ENCODE results near the gene IGHMBP2. TPM values are rescaled to one million over a fixed set of nuclear protein-coding genes. Genes with fewer than 3 reads are reported as not detected.
A peak's percentile ranks its signal among the peaks of the same experiment; 100 is the strongest.

Gene IGHMBP2
- total RNA-seq, 2 experiments from 2014 or later, result 17.5 to 18.5 TPM

DNA sequence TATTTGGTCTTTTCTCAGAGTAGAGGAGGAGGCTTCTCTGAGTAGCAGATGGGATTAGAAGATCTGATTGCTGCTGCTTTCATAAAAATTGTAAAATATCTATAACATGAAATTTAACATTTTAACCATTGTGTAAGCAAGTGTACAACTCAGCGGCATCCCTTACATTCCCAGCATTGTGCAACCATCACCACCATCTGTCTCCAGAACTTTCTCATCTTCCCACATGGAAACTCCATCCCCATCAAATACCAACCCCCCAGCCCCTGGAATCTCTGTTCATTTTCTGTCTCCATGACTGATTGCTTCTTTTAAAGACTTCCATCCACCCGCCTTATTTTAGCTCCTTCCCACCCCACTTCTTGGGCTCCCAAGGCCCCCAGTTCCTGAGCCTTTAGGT, 44.8 kb downstream of the IGHMBP2 start:
- ChIA-PET POLR2A (no interaction called here), CTCF (no interaction called here)
- Mint-ChIP-seq H3K4me3 (no peak overlapping the region), H3K4me1 (ENCODE audit: low read depth) (no peaks in the 10 kb centered on the region), H3K27ac (no peak overlapping the region), H3K9me3 (no peaks in the 10 kb centered on the region), H3K36me3 (ENCODE audit: low read depth) (no peaks in the 10 kb centered on the region), H3K27me3 (no peaks in the 10 kb centered on the region)
- DNase-seq (no peak), ATAC-seq (ENCODE audit: poor library complexity) (no peak)
- no peaks in the 10 kb centered on the region for H3K4me1 ChIP-seq (ENCODE audit: insufficient read depth, low read length)
- no peaks in the 10 kb centered on the region for H3K36me3 ChIP-seq (ENCODE audit: insufficient read depth, low read length)
- no peak overlapping the region for H3K27ac ChIP-seq (ENCODE audit: low read depth in 1 of 2, low read length in 2 of 2)
- intact Hi-C loops (cut with DNase I, micrococcal nuclease), result no loop called here
- TF ChIP-seq, protein P1, sequence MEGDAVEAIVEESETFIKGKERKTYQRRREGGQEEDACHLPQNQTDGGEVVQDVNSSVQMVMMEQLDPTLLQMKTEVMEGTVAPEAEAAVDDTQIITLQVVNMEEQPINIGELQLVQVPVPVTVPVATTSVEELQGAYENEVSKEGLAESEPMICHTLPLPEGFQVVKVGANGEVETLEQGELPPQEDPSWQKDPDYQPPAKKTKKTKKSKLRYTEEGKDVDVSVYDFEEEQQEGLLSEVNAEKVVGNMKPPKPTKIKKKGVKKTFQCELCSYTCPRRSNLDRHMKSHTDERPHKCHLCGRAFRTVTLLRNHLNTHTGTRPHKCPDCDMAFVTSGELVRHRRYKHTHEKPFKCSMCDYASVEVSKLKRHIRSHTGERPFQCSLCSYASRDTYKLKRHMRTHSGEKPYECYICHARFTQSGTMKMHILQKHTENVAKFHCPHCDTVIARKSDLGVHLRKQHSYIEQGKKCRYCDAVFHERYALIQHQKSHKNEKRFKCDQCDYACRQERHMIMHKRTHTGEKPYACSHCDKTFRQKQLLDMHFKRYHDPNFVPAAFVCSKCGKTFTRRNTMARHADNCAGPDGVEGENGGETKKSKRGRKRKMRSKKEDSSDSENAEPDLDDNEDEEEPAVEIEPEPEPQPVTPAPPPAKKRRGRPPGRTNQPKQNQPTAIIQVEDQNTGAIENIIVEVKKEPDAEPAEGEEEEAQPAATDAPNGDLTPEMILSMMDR (IDR thresholded peaks at IDR 0.05), result no peak
- no peaks in the 10 kb centered on the region for H3K9me3 ChIP-seq (ENCODE audit: control insufficient read depth in 1 of 2, insufficient read depth in 1 of 2, low read length in 2 of 2)
- H3K27me3 ChIP-seq (ENCODE audit: control insufficient read depth in 1 of 2, insufficient read depth in 2 of 2, low read length in 2 of 2), result no peaks in the 10 kb centered on the region
- H3K4me3 ChIP-seq (ENCODE audit: low read length), result no peak overlapping the region

DNA sequence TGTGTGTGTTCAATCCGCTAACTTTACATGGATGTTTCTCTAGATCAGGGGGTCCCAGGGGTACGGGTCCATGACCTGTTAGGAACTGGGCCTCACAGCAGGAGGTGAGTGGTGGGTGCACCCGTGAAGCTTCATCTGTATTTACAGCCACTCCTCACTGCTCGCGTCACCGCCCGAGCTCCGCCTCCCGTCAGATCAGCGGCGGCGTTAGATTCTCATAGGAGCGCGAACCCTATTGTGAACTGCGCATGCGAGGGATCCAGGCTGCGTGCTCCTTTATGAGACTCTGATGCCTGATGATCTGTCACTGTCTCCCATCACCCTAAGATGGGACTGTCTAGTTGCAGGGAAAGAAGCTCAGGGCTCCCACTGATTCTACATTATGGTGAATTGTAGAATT, 45.2 kb downstream of the IGHMBP2 start:
- no peak overlapping the region for H3K27ac Mint-ChIP-seq
- H3K9me3 ChIP-seq (ENCODE audit: control insufficient read depth in 1 of 2, insufficient read depth in 1 of 2, low read length in 2 of 2), result no peaks in the 10 kb centered on the region
- no peaks in the 10 kb centered on the region for H3K27me3 Mint-ChIP-seq
- no peaks in the 10 kb centered on the region for H3K4me1 ChIP-seq (ENCODE audit: insufficient read depth, low read length)
- H3K4me3 ChIP-seq (ENCODE audit: low read length), result no peak overlapping the region
- TF ChIP-seq, protein P1 (IDR thresholded peaks at IDR 0.05), result no peak
- no peaks in the 10 kb centered on the region for H3K36me3 Mint-ChIP-seq (ENCODE audit: low read depth)
- ChIA-PET POLR2A (no interaction called here), CTCF (no interaction called here)
- DNase-seq, result no peak
- no peaks in the 10 kb centered on the region for H3K36me3 ChIP-seq (ENCODE audit: insufficient read depth, low read length)
- no peaks in the 10 kb centered on the region for H3K9me3 Mint-ChIP-seq
- no peaks in the 10 kb centered on the region for H3K4me1 Mint-ChIP-seq (ENCODE audit: low read depth)
- intact Hi-C loops (cut with DNase I, micrococcal nuclease), result no loop called here
- no peak overlapping the region for H3K4me3 Mint-ChIP-seq
- no peak overlapping the region for H3K27ac ChIP-seq (ENCODE audit: low read depth in 1 of 2, low read length in 2 of 2)
- H3K27me3 ChIP-seq (ENCODE audit: control insufficient read depth in 1 of 2, insufficient read depth in 2 of 2, low read length in 2 of 2), result no peaks in the 10 kb centered on the region
- ATAC-seq (ENCODE audit: poor library complexity), result no peak

- ChIA-PET POLR2A (no interaction called here), CTCF (interaction anchor here (1.3 to 1.4 kb wide), 2 partner anchors 16 to 51 kb away, joined by 3 read pairs; no protein-coding TSS in a partner anchor)
- Histone ChIP-seq H3K27me3 (ENCODE audit: control insufficient read depth in 1 of 2, insufficient read depth in 2 of 2, low read length in 2 of 2) (no peaks in the 10 kb centered on the region), H3K36me3 (ENCODE audit: insufficient read depth, low read length) (no peaks in the 10 kb centered on the region), H3K27ac (ENCODE audit: low read depth in 1 of 2, low read length in 2 of 2) (no peak overlapping the region), H3K4me1 (ENCODE audit: insufficient read depth, low read length) (peaks cover 2% of the 10 kb centered on the region), H3K9me3 (ENCODE audit: control insufficient read depth in 1 of 2, insufficient read depth in 1 of 2, low read length in 2 of 2) (no peaks in the 10 kb centered on the region), H3K4me3 (ENCODE audit: low read length) (no peak overlapping the region)
- H3K4me1 Mint-ChIP-seq (ENCODE audit: low read depth), result no peaks in the 10 kb centered on the region
- no peaks in the 10 kb centered on the region for H3K27me3 Mint-ChIP-seq
- TF ChIP-seq, protein P1 (IDR thresholded peaks at IDR 0.05), result no peak
- peak in 1 of 14 experiments; percentile 25 for DNase-seq
- no peaks in the 10 kb centered on the region for H3K36me3 Mint-ChIP-seq (ENCODE audit: low read depth)
- H3K9me3 Mint-ChIP-seq, result no peaks in the 10 kb centered on the region
- H3K4me3 Mint-ChIP-seq, result no peak overlapping the region
- no peak for ATAC-seq (ENCODE audit: poor library complexity)
- no peak overlapping the region for H3K27ac Mint-ChIP-seq
- intact Hi-C loops (cut with DNase I, micrococcal nuclease), result no loop called here
Measured at GRCh38 chr11:68950270-68950669, 46.6 kb downstream of the IGHMBP2 start.
